Effector memory CD4-positive, alpha-beta T cell (primary cell): ENCODE data around the gene PLIN1.

Experiments
- DNase-seq, 3 donors: peaks; one replicate each; pipeline ENCODE4 v3.0.0-alpha.2; 2020
- H3K27ac ChIP-seq: 2 replicates; pipeline ENCODE4 v1.7.0; 2013; ENCODE audit warnings: mild to moderate bottlenecking, low read length, moderate library complexity; ENCODE audit not compliant: insufficient read depth, poor library complexity, severe bottlenecking
- H3K27me3 ChIP-seq: replicated peaks from 2 replicates; pipeline ENCODE4 v1.7.0; 2013; ENCODE audit warnings: mild to moderate bottlenecking, low read length; ENCODE audit not compliant: insufficient read depth, control insufficient read depth, poor library complexity, severe bottlenecking
- H3K36me3 ChIP-seq: 2 replicates; pipeline ENCODE4 v1.7.0; 2013; ENCODE audit warnings: mild to moderate bottlenecking, low read length, moderate library complexity; ENCODE audit not compliant: control insufficient read depth, insufficient read depth
- H3K4me1 ChIP-seq: 2 replicates; pipeline ENCODE4 v1.7.0; 2013; ENCODE audit warnings: low read length, mild to moderate bottlenecking; ENCODE audit not compliant: control insufficient read depth, insufficient read depth, poor library complexity, severe bottlenecking
- H3K4me3 ChIP-seq: 2 replicates; pipeline ENCODE4 v1.7.0; 2013; ENCODE audit warnings: low read length, low read depth, mild to moderate bottlenecking; ENCODE audit not compliant: insufficient read depth, poor library complexity, severe bottlenecking
- H3K9me3 ChIP-seq: 2 replicates; pipeline ENCODE4 v1.7.0; 2013; ENCODE audit warnings: mild to moderate bottlenecking, low read length, moderate library complexity; ENCODE audit not compliant: control insufficient read depth

Gene PLIN1

GRCh38 chr15:89672221-89673164 is 6.7 kb downstream of the PLIN1 start:
- Histone ChIP-seq H3K9me3 (no peaks in the 10 kb centered on the region), H3K36me3 (no peaks in the 10 kb centered on the region), H3K4me1 (no peaks in the 10 kb centered on the region), H3K27ac (no peak overlapping the region), H3K4me3 (no peak overlapping the region), H3K27me3 (no peaks in the 10 kb centered on the region)
- no peak for DNase-seq

GRCh38 chr15:89671687-89672086 is 7.5 kb downstream of the PLIN1 start:
- H3K36me3 ChIP-seq: no peaks in the 10 kb centered on the region
- no peak overlapping the region for H3K4me3 ChIP-seq
- H3K9me3 ChIP-seq: no peaks in the 10 kb centered on the region
- H3K27me3 ChIP-seq: no peaks in the 10 kb centered on the region
- H3K27ac ChIP-seq: no peak overlapping the region
- no peak for DNase-seq
- H3K4me1 ChIP-seq: no peaks in the 10 kb centered on the region

GRCh38 chr15:89670971-89671560 is 8.1 kb downstream of the PLIN1 start:
- Histone ChIP-seq H3K27me3 (no peaks in the 10 kb centered on the region), H3K4me1 (peaks cover under 1% of the 10 kb centered on the region), H3K27ac (no peak overlapping the region), H3K36me3 (no peaks in the 10 kb centered on the region), H3K9me3 (no peaks in the 10 kb centered on the region), H3K4me3 (no peak overlapping the region)
- DNase-seq: no peak

DNA sequence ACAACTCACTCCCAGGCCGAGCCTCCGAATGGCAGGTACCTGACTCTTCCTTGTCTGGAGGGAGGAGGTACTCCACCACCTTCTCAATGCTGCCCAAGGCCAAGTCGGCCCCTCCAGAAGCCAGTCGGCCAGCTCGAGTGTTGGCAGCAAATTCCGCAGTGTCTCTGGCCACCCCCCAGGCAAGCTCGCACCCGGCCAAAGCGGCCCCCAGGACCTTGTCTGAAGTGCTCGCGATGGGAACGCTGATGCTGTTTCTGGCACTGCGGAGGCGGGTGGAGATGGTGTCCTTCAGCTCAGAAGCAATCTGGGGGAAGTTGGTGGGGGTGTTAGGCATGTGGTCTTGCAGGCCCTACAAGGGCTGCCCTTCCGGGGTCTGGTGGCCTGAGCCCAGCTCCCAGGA is 9.2 kb downstream of the PLIN1 start:
- no peak for DNase-seq
- Histone ChIP-seq H3K4me3 (no peak overlapping the region), H3K27ac (no peak overlapping the region), H3K4me1 (peaks cover 4% of the 10 kb centered on the region), H3K9me3 (no peaks in the 10 kb centered on the region), H3K36me3 (no peaks in the 10 kb centered on the region), H3K27me3 (no peaks in the 10 kb centered on the region)

DNA sequence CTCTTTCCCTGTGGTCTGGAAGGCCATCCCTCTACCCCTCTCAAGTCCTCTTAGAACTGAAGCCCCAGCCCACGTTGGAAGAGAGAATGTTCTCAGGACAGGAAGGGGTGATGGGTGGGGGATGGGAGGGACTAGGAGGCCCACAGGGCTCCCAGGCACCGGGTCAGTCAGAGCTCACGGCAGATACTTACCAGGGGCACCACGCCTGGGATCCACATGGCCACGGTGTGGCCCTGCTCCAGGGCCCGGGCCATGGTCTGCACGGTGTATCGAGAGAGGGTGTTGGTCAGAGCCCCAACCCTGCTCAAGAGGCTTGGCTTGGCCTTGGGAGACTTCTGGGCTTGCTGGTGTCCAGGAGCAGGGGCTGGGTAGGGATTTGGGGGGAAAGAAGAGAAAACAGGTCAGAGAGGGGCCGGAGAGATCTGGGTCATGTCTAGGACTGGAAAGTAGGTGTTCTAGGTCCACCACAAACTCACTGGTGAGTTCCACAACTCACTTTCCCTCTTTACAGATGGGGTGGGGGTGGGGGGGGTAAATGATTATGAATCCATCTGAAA is 9.8 kb downstream of the PLIN1 start:
- no peak overlapping the region for H3K4me3 ChIP-seq

DNA sequence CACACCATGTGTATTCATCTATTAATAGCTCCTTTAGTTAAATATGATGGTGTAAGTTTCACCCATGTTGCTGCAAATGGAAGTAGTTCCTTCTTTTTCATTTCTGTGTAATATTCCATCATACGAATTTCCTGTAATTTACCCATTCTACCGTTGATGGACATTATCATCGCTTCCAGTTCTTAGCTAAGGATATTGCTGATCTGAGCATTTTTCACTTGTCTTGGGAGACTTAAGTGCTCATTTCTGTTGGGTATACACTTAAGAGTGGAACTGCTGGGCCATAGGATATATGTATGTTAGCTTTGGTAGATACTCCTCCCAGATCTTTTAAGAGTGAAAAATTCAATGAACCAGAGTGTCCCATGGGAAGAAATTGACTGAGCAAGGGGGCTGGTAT is 11.0 kb downstream of the PLIN1 start:
- Histone ChIP-seq H3K9me3 (no peaks in the 10 kb centered on the region), H3K36me3 (no peaks in the 10 kb centered on the region), H3K27me3 (no peaks in the 10 kb centered on the region), H3K4me3 (no peak overlapping the region), H3K27ac (no peak overlapping the region), H3K4me1 (peaks cover 4% of the 10 kb centered on the region)
- no peak for DNase-seq

More for the DNA sequence above, 9.8 kb downstream of the PLIN1 start:
- Histone ChIP-seq H3K27me3 (no peaks in the 10 kb centered on the region), H3K36me3 (no peaks in the 10 kb centered on the region), H3K9me3 (no peaks in the 10 kb centered on the region), H3K4me1 (peaks cover 4% of the 10 kb centered on the region), H3K27ac (no peak overlapping the region)
- no peak for DNase-seq

DNA sequence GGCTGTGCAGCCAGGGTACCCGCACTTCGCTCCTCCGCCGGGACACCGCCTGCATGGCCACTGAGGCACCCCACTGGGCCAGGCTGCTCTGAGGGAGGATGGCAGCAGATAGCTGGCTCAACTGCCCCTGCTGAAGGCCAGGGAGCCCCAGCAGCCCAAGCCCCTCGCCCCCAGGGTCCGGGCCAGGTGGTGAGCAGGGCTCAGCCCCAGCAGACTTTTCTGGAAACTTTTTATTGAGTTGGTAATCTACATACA is 11.5 kb downstream of the PLIN1 start:
- H3K27ac ChIP-seq: no peak overlapping the region
- H3K4me3 ChIP-seq: no peak overlapping the region
- DNase-seq: no peak
- H3K27me3 ChIP-seq: no peaks in the 10 kb centered on the region
- no peaks in the 10 kb centered on the region for H3K36me3 ChIP-seq
- H3K9me3 ChIP-seq: no peaks in the 10 kb centered on the region
- H3K4me1 ChIP-seq: peaks cover 4% of the 10 kb centered on the region

DNA sequence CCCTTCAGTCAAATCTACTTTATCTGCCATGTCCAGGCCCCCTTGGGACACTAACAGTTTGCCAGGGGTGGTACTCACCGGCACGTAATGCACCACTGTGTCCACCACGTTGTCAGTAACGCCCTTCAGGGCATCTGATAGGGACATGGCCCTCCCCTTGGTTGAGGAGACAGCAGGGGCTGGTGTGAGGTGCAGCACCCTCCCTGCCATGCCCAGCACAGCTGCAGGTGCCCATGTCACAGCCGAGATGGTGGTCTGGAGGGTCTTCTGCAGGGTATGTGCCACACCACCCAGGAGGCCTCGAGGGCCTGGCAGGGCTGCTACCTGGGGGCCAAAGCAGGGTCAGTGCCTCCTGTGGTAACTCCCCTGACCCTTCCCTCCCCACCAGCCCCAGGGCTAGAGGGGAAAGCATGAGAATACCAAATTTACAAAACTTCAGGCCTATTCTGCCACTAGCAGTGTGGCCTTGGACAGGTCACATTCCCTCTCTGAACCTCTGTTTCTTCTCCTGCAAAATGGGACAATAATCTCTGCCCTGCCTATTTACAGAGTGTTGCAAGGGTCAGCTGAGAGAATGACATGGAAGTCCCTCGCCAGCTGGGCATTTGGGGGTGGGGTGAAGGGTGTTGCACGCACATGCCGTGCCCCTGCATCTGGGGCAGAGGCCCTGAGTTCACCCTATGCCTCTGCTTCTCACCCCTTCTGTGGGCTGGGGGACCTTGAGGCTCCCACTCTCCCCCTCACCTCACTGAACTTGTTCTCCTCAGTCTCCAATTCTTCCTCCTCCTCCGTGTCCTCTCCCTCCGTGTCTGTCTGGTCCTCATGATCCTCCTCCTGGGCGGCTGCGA is 12.1 kb downstream of the PLIN1 start:
- peaks cover 4% of the 10 kb centered on the region for H3K4me1 ChIP-seq
- H3K36me3 ChIP-seq: no peaks in the 10 kb centered on the region
- no peak overlapping the region for H3K4me3 ChIP-seq
- H3K27ac ChIP-seq: no peak overlapping the region
- no peaks in the 10 kb centered on the region for H3K27me3 ChIP-seq
- DNase-seq: no peak
- no peaks in the 10 kb centered on the region for H3K9me3 ChIP-seq

- H3K4me3 ChIP-seq: no peak overlapping the region
- peaks cover 4% of the 10 kb centered on the region for H3K4me1 ChIP-seq
- H3K9me3 ChIP-seq: no peaks in the 10 kb centered on the region
- H3K27ac ChIP-seq: no peak overlapping the region
- H3K27me3 ChIP-seq: no peaks in the 10 kb centered on the region
- DNase-seq: no peak
- H3K36me3 ChIP-seq: no peaks in the 10 kb centered on the region
Observed at GRCh38 chr15:89666184-89666857, 12.8 kb downstream of the PLIN1 start.
